GM06990 (cell line): ENCODE results near the gene MARCHF2.
"Not testable (repeated sequence)": the region's sequence is repeated elsewhere in the genome, so short reads cannot be mapped to it uniquely, and the experiment has no call there.

Experiments used
- DNase-seq: peaks from one replicate; pipeline ENCODE4 v3.0.0-alpha.2; 2011; ENCODE audit not compliant: insufficient read length; ENCODE audit errors: extremely low read depth
- H3K27me3 ChIP-seq: replicated peaks from 2 replicates; pipeline ENCODE4 v1.6.0; 2011; ENCODE audit warnings: low read length; ENCODE audit not compliant: control insufficient read depth, insufficient read depth
- H3K36me3 ChIP-seq: 2 replicates; pipeline ENCODE4 v1.5.1; 2011; ENCODE audit warnings: low read length; ENCODE audit not compliant: control insufficient read depth, insufficient read depth
- H3K4me3 ChIP-seq: replicated peaks from 2 replicates; pipeline ENCODE4 v1.5.1; 2011; ENCODE audit warnings: low read depth, mild to moderate bottlenecking, control low read depth, low read length
- TF ChIP-seq, protein P1 (sequence below): IDR thresholded peaks from 2 replicates; pipeline ENCODE4 v1.5.1; 2011; ENCODE audit warnings: low read length, control low read depth, mild to moderate bottlenecking, inconsistent platforms; ENCODE audit not compliant: insufficient read depth, poor library complexity, severe bottlenecking

MARCHF2 gene

DNA sequence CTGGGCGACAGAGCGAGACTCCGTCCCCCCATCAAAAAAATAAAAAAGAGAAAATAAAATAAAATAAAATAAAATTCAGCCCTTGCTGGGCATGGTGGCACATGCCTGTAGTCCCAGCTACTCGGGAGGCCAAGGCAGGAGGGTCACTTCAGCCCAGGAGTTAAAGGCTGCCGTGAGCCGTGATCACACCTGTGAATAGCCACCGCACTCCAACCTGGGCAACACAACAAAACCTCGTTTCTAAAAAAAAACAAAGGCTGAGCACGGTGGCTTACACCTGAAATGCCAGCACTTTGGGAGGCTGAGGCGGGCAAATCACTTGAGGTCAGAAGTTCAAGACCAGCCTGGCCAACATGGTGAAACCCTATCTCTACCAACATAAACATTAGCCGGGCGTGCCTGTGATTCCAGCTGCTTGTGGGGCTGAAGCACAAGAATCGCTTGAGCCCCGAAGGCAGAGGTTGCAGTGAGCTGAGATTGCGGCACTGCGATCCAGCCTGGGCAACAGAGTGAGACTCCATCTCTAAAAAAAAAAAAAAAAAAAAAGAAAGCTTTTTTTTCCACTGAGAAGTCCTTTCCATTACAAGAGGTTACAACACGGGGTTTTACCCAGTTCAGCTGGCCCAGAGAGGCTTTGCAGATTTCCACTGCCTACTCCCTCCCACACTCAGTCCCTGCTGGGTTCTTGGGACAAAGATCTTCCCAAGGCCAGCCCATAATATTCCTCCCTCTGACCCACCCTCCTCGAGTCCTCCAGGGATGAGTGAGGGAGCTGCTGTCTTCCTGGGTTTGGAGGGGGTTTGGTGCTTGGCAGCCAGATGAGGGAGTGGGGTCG is 42.7 kb upstream of the MARCHF2 start:
- H3K27me3 ChIP-seq, result no peaks in the 10 kb centered on the region; the same call in 1 of the 2 replicates
- TF ChIP-seq, protein P1, sequence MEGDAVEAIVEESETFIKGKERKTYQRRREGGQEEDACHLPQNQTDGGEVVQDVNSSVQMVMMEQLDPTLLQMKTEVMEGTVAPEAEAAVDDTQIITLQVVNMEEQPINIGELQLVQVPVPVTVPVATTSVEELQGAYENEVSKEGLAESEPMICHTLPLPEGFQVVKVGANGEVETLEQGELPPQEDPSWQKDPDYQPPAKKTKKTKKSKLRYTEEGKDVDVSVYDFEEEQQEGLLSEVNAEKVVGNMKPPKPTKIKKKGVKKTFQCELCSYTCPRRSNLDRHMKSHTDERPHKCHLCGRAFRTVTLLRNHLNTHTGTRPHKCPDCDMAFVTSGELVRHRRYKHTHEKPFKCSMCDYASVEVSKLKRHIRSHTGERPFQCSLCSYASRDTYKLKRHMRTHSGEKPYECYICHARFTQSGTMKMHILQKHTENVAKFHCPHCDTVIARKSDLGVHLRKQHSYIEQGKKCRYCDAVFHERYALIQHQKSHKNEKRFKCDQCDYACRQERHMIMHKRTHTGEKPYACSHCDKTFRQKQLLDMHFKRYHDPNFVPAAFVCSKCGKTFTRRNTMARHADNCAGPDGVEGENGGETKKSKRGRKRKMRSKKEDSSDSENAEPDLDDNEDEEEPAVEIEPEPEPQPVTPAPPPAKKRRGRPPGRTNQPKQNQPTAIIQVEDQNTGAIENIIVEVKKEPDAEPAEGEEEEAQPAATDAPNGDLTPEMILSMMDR, result no peak
- no peak overlapping the region for H3K4me3 ChIP-seq
- H3K36me3 ChIP-seq, result no peaks in the 10 kb centered on the region; the same call in 1 of the 2 replicates
- no peak for DNase-seq

DNA sequence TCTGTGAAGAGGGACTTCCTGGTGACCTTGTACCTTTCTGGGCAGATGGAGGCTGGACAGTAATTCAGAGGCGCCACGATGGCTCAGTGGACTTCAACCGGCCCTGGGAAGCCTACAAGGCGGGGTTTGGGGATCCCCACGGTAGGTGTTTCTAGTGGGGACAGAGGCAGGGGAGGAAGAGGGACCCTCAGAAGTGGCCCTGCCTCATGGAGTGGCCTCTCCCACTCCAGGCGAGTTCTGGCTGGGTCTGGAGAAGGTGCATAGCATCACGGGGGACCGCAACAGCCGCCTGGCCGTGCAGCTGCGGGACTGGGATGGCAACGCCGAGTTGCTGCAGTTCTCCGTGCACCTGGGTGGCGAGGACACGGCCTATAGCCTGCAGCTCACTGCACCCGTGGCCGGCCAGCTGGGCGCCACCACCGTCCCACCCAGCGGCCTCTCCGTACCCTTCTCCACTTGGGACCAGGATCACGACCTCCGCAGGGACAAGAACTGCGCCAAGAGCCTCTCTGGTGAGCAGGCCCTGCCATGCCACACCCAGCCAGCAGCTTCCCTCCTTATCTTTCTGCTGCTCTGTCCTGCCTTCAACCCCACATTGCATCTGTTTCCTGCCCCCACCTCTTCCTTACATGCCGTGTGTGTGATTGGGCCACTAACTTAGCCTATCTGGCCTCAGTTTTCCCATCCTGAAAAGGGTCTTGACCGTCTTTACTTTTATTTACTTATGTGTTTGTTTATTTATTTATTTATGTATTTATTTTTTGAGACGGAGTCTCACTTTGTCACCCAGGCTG is 41.9 kb upstream of the MARCHF2 start:
- Histone ChIP-seq H3K27me3 (no peaks in the 10 kb centered on the region), H3K4me3 (no peak overlapping the region), H3K36me3 (no peaks in the 10 kb centered on the region; the same call in 1 of the 2 replicates)
- TF ChIP-seq, protein P1, result no peak
- DNase-seq, result no peak

DNA sequence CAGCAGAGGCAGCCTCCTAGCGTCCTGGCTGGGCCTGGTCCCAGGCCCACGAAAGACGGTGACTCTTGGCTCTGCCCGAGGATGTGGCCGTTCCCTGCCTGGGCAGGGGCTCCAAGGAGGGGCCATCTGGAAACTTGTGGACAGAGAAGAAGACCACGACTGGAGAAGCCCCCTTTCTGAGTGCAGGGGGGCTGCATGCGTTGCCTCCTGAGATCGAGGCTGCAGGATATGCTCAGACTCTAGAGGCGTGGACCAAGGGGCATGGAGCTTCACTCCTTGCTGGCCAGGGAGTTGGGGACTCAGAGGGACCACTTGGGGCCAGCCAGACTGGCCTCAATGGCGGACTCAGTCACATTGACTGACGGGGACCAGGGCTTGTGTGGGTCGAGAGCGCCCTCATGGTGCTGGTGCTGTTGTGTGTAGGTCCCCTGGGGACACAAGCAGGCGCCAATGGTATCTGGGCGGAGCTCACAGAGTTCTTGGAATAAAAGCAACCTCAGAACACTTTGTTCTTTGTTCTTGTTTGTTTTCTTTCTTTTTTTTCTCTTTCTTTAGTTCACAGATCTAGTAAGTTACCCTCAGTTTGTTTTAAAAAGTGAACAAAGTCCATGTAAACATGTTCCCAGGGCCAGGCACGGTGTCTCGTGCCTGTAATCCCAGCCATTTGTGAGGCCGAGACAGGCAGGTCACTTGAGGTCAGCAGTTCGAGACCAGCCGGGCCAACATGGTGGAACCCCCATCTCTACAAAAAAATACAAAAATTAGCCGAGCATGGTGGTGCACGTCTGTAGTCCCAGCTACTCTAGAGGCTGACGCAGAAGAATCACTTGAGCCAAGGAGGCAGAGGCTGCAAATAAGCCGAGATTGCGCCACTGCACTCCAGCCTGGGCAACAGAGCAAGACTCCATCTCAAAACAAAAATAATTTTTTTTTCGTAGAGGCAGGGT is 39.0 kb upstream of the MARCHF2 start:
- H3K36me3 ChIP-seq, result no peaks in the 10 kb centered on the region; the same call in 1 of the 2 replicates
- no peak for DNase-seq
- TF ChIP-seq, protein P1, result no peak
- H3K4me3 ChIP-seq, result no peak overlapping the region
- no peaks in the 10 kb centered on the region for H3K27me3 ChIP-seq

- H3K36me3 ChIP-seq, H3K27me3 ChIP-seq, DNase-seq: not testable (repeated sequence)
Observed at GRCh38 chr19:8375766-8376165, 37.3 kb upstream of the MARCHF2 start.

DNA sequence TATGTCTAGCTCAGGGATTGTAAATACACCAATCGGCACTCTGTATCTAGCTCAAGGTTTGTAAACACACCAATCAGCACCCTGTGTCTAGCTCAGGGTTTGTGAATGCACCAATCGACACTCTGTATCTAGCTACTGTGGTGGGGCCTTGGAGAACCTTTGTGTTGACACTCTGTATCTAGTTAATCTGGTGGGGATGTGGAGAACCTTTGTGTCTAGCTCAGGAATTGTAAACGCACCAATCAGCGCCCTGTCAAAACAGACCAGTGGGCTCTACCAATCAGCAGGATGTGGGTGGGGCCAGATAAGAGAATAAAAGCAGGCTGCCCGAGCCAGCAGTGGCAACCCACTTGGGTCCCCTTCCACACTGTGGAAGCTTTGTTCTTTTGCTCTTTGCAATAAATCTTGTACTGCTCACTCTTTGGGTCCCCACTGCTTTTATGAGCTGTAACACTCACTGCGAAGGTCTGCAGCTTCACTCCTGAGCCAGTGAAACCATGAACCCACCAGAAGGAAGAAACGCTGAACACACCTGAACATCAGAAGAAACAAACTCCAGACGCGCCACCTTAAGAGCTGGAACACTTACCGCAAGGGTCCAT is 36.6 kb upstream of the MARCHF2 start:
- H3K4me3 ChIP-seq, H3K27me3 ChIP-seq, DNase-seq, H3K36me3 ChIP-seq: not testable (repeated sequence)

More at GRCh38 chr19:8375766-8376165, 37.3 kb upstream of the MARCHF2 start:
- not testable (repeated sequence) for H3K4me3 ChIP-seq

GRCh38 chr19:8377598-8377997 is 35.5 kb upstream of the MARCHF2 start:
- no peak overlapping the region for H3K4me3 ChIP-seq
- no peaks in the 10 kb centered on the region; the same call in 1 of the 2 replicates for H3K36me3 ChIP-seq
- H3K27me3 ChIP-seq, result no peaks in the 10 kb centered on the region
- DNase-seq, result no peak
- TF ChIP-seq, protein P1, result no peak

DNA sequence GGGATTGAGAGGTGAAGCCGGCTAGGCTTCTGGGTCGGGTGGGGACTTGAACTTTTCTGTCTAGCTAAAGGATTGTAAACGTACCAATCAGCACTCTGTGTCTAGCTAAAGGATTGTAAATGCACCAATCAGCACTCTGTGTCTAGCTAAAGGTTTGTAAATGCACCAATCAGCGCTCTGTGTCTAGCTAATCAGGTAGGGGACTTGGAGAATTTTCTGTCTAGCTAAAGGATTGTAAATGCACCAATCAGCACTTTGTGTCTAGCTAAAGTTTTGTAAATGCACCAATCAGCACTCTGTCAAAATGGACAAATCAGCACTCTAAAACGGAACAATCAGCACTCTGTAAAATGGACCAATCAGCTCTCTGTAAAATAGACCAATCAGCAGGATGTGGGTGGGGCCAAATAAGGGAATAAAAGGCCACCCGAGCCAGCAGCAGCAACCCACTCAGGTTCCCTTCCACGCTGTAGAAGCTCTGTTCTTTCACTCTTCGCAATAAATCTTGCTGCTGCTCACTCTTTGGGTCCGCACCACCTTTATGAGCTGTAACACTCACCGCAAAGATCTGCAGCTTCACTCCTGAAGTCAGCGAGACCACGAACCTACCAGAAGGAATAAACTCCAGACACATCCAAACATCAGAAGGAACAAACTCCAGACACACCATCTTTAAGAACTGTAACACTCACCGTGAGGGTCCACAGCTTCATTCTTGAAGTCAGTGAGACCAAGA is 33.8 kb upstream of the MARCHF2 start:
- H3K36me3 ChIP-seq, H3K4me3 ChIP-seq, DNase-seq, H3K27me3 ChIP-seq: not testable (repeated sequence)

DNA sequence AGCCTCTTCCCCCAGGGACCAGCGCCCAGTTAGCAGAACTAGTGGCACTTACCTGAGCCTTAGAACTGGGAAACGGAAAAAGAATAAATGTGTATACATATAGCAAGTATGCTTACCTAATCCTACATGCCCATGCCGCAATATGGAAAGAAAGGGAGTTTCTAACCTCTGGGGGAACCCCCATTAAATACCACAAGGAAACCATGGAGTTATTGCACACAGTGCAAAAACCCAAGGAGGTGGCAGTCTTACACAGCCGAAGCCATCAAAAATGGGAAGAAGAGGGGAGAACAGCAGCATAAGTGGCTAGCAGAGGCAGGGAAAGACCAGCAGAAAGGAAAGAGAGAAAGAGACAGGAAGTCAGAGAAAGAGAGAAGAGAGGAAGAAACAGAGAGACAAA is 28.5 kb upstream of the MARCHF2 start:
- not testable (repeated sequence) for DNase-seq, H3K4me3 ChIP-seq, H3K27me3 ChIP-seq, H3K36me3 ChIP-seq
